Osteoblast (primary cell): ENCODE measurements around the gene MMP23B. TPM values are rescaled to one million over a fixed set of nuclear protein-coding genes. Genes with fewer than 3 reads are reported as not detected.
"Not testable (repeated sequence)": the region's sequence is repeated elsewhere in the genome, so short reads cannot be mapped to it uniquely, and the experiment has no call there.

Experiments
- DNase-seq: peaks from one replicate; pipeline ENCODE4 v3.0.0; 2011; ENCODE audit warnings: low spot score, mixed read lengths; ENCODE audit not compliant: insufficient read length; ENCODE audit errors: missing footprints
- H2AFZ ChIP-seq: 2 replicates; pipeline ENCODE4 v1.6.0; 2011; ENCODE audit warnings: mild to moderate bottlenecking, low read length
- H3K27ac ChIP-seq: 2 replicates; pipeline ENCODE4 v1.5.1; 2011; ENCODE audit warnings: mild to moderate bottlenecking, low read depth, low read length, moderate library complexity
- H3K27me3 ChIP-seq: 2 replicates; pipeline ENCODE4 v1.6.0; 2012; ENCODE audit warnings: mild to moderate bottlenecking, control low read depth, inconsistent platforms, low read length, moderate library complexity; ENCODE audit not compliant: insufficient read depth
- H3K36me3 ChIP-seq: 2 replicates; pipeline ENCODE4 v1.5.1; 2011; ENCODE audit warnings: mild to moderate bottlenecking, low read length, control low read depth, moderate library complexity; ENCODE audit not compliant: insufficient read depth
- H3K4me1 ChIP-seq: 2 replicates; pipeline ENCODE4 v1.5.1; 2011; ENCODE audit warnings: mild to moderate bottlenecking, low read length, control low read depth, moderate library complexity; ENCODE audit not compliant: insufficient read depth
- H3K4me2 ChIP-seq: 2 replicates; pipeline ENCODE4 v1.6.0; 2011; ENCODE audit warnings: mild to moderate bottlenecking, low read length; ENCODE audit not compliant: insufficient read depth
- H3K4me3 ChIP-seq: fragments of 200-600 bp; sonication (generic); 3 replicates; pipeline ENCODE4 v1.5.1; 2012; ENCODE audit warnings: mild to moderate bottlenecking, low read length, inconsistent platforms; ENCODE audit not compliant: insufficient read depth
- H3K79me2 ChIP-seq: 2 replicates; pipeline ENCODE4 v1.6.0; 2012; ENCODE audit warnings: mild to moderate bottlenecking, low read length, control low read depth, inconsistent platforms; ENCODE audit not compliant: insufficient read depth
- H3K9me3 ChIP-seq: 2 replicates; pipeline ENCODE4 v1.5.1; 2011; ENCODE audit warnings: low read depth, low read length, control low read depth
- H4K20me1 ChIP-seq: 2 replicates; pipeline ENCODE4 v1.6.0; 2012; ENCODE audit warnings: mild to moderate bottlenecking, low read length, control low read depth; ENCODE audit not compliant: insufficient read depth
- CTCF ChIP-seq: IDR thresholded peaks from 2 replicates; pipeline ENCODE4 v1.5.1; 2011; ENCODE audit warnings: mild to moderate bottlenecking, low read depth, low read length, moderate library complexity; ENCODE audit errors: extremely low read depth
- total RNA-seq: library from RNA; depleted of rRNA; stranded (reverse); fragments of >200 nt; gene quantifications from 2 replicates; pipeline ENCODE4 v1.2.3, GENCODE V29; 2012

MMP23B gene
- total RNA-seq, 1 donor, result 1.1 TPM

GRCh38 chr1:1630965-1631781 lies 800 bp upstream of the MMP23B start:
- Histone ChIP-seq H3K4me3 (no peak overlapping the region), H4K20me1 (peaks cover 6% of the 10 kb centered on the region), H3K4me1 (no peaks in the 10 kb centered on the region), H3K27ac (no peak overlapping the region), H2AFZ (no peak overlapping the region), H3K4me2 (no peak overlapping the region), H3K36me3 (no peaks in the 10 kb centered on the region), H3K27me3 (peaks cover 8% of the 10 kb centered on the region), H3K79me2 (no peaks in the 10 kb centered on the region), H3K9me3 (no peaks in the 10 kb centered on the region)
- TF ChIP-seq CTCF, result no peak
- peak; percentile 98 for DNase-seq

GRCh38 chr1:1633409-1633808 lies 1.4 kb downstream of the MMP23B start:
- not testable (repeated sequence) for H3K27me3 ChIP-seq, H3K27ac ChIP-seq, DNase-seq, H3K79me2 ChIP-seq, H3K9me3 ChIP-seq, H3K4me1 ChIP-seq, H4K20me1 ChIP-seq, H2AFZ ChIP-seq, H3K4me3 ChIP-seq, H3K36me3 ChIP-seq, H3K4me2 ChIP-seq

- not testable (repeated sequence) for H3K27ac ChIP-seq, H3K27me3 ChIP-seq, H3K4me2 ChIP-seq, H3K79me2 ChIP-seq, DNase-seq, H3K9me3 ChIP-seq, H3K36me3 ChIP-seq, H3K4me1 ChIP-seq, H4K20me1 ChIP-seq, H3K4me3 ChIP-seq, H2AFZ ChIP-seq
Measured at GRCh38 chr1:1634613-1635012, 2.6 kb downstream of the MMP23B start.

- peak; percentile 71 for DNase-seq
- H3K79me2 ChIP-seq, H3K4me2 ChIP-seq: not testable (repeated sequence)
Measured at GRCh38 chr1:1636621-1637478, 4.9 kb downstream of the MMP23B start.

GRCh38 chr1:1637479-1637875 lies 5.5 kb downstream of the MMP23B start:
- peak; percentile 10 for DNase-seq
- not testable (repeated sequence) for H3K4me2 ChIP-seq, H2AFZ ChIP-seq, H4K20me1 ChIP-seq, H3K27ac ChIP-seq, H3K4me3 ChIP-seq, H3K79me2 ChIP-seq, H3K4me1 ChIP-seq, H3K27me3 ChIP-seq, H3K9me3 ChIP-seq, H3K36me3 ChIP-seq

More at GRCh38 chr1:1636621-1637478, 4.9 kb downstream of the MMP23B start:
- H2AFZ ChIP-seq, H3K4me3 ChIP-seq, H3K9me3 ChIP-seq, H3K27me3 ChIP-seq, H4K20me1 ChIP-seq, H3K36me3 ChIP-seq, H3K4me1 ChIP-seq, H3K27ac ChIP-seq: not testable (repeated sequence)

- not testable (repeated sequence) for H3K79me2 ChIP-seq, H2AFZ ChIP-seq, H3K36me3 ChIP-seq, H3K4me2 ChIP-seq, H3K4me3 ChIP-seq, H3K27me3 ChIP-seq, H3K27ac ChIP-seq, DNase-seq, H3K9me3 ChIP-seq, H4K20me1 ChIP-seq, H3K4me1 ChIP-seq
Measured at GRCh38 chr1:1638528-1638927, 6.6 kb downstream of the MMP23B start.

- not testable (repeated sequence) for H3K27ac ChIP-seq, H3K4me2 ChIP-seq, H2AFZ ChIP-seq, DNase-seq, H3K27me3 ChIP-seq, H3K4me1 ChIP-seq, H3K4me3 ChIP-seq, H4K20me1 ChIP-seq, H3K79me2 ChIP-seq, H3K9me3 ChIP-seq, H3K36me3 ChIP-seq
Measured at GRCh38 chr1:1639368-1639767, 7.4 kb downstream of the MMP23B start.

GRCh38 chr1:1640081-1640480 lies 8.1 kb downstream of the MMP23B start:
- not testable (repeated sequence) for H3K4me2 ChIP-seq, H3K4me1 ChIP-seq, H3K9me3 ChIP-seq, H4K20me1 ChIP-seq, H3K27me3 ChIP-seq, H3K36me3 ChIP-seq, H3K27ac ChIP-seq, H2AFZ ChIP-seq, DNase-seq, H3K4me3 ChIP-seq, H3K79me2 ChIP-seq
